Right ventricle myocardium superior (tissue), 1 donor: ENCODE measurements around the gene TMX4. TPM values are rescaled to one million over a fixed set of nuclear protein-coding genes. Genes with fewer than 3 reads are reported as not detected.
"Not testable (repeated sequence)": the region's sequence is repeated elsewhere in the genome, so short reads cannot be mapped to it uniquely, and the experiment has no call there.

Source experiments
- ATAC-seq: fragments of 200-7000 bp; cut with Tn5 transposase; one replicate; pipeline ENCODE4 v1.9.1; 2020; ENCODE audit warnings: mild to moderate bottlenecking; ENCODE audit not compliant: poor library complexity
- DNase-seq: peaks from one replicate; pipeline ENCODE4 v3.0.0-alpha.2; 2020
- intact Hi-C: fragments of 100-400 bp; cut with DNase I; formaldehyde crosslinking; loops from one replicate; pipeline ENCODE4 v1.11.2; 2022
- long read RNA-seq: library from polyadenylated mRNA; unstranded; transcript quantifications from one replicate; pipeline ENCODE4 v2.0.0, GENCODE V29; 2021
- total RNA-seq: library from RNA; stranded (reverse); fragmentation: NEBNext Ultra II Directional; extraction: Animal tissue kit (Norgen Biotek cat#: 25700); gene quantifications from one replicate; pipeline ENCODE4 v1.2.1, GENCODE V29; 2021
- donor health status: DM: no; HTN: yes; CAD: no; lungs with severe emphysema.

TMX4 gene
- 123 TPM for total RNA-seq
- long read RNA-seq, full-length matches to known transcripts = 248 of 283 reads
- long read RNA-seq, partial matches to known transcripts = 5 of 283 reads
- long read RNA-seq, other reads (novel, unspliced or antisense) = 30 of 283 reads

GRCh38 chr20:8019246-8019997 is at the start of gene TMX4:
Gene TMX4, minus strand, starts transcription at chr20:8019761. Its CDS starts 148 bp downstream, at chr20:8019613.
- DNase-seq (peak; percentile 100), ATAC-seq (peak; percentile 98)
- intact Hi-C loops = no loop called here

- DNase-seq = no peak
- ATAC-seq = no peak
- intact Hi-C loops = no loop called here
These were observed 47.5 kb upstream of the TMX4 start for GRCh38 chr20:8067082-8067481.

GRCh38 chr20:8066662-8067061 is 47.1 kb upstream of the TMX4 start:
- DNase-seq = no peak
- ATAC-seq = no peak
- intact Hi-C loops = no loop called here

- intact Hi-C loops = no loop called here
- no peak for DNase-seq
- ATAC-seq = no peak
These were observed 46.1 kb upstream of the TMX4 start for GRCh38 chr20:8065691-8066090.

- intact Hi-C loops = no loop called here
- no peak for DNase-seq
- no peak for ATAC-seq
These were observed 43.2 kb upstream of the TMX4 start for GRCh38 chr20:8062756-8063155.

- DNase-seq (no peak), ATAC-seq (no peak)
- intact Hi-C loops = no loop called here
These were observed 42.4 kb upstream of the TMX4 start for GRCh38 chr20:8061861-8062518.

GRCh38 chr20:8060977-8061376 is 41.4 kb upstream of the TMX4 start:
- ATAC-seq (no peak), DNase-seq (no peak)
- intact Hi-C loops = no loop called here

GRCh38 chr20:8057871-8058270 is 38.3 kb upstream of the TMX4 start:
- intact Hi-C loops = no loop called here
- ATAC-seq (no peak), DNase-seq (no peak)

- ATAC-seq = no peak
- intact Hi-C loops = no loop called here
These were observed 35.5 kb upstream of the TMX4 start for GRCh38 chr20:8055096-8055495.

GRCh38 chr20:8050157-8050837 is 30.7 kb upstream of the TMX4 start:
- DNase-seq (no peak), ATAC-seq (no peak)
- intact Hi-C loops = no loop called here

More at GRCh38 chr20:8055096-8055495, 35.5 kb upstream of the TMX4 start:
- no peak for DNase-seq

- DNase-seq = no peak
- intact Hi-C loops = loop anchor here (5.0 kb wide), 1 partner anchor 338 kb away; no protein-coding TSS in a partner anchor
- ATAC-seq = no peak
These were observed 29.7 kb upstream of the TMX4 start for GRCh38 chr20:8049310-8049709.

GRCh38 chr20:8045946-8046345 is 26.4 kb upstream of the TMX4 start:
- intact Hi-C loops = loop anchor here (5.0 kb wide), 1 partner anchor 341 kb away; no protein-coding TSS in a partner anchor
- ATAC-seq (no peak), DNase-seq (no peak)

GRCh38 chr20:8043687-8044282 is 24.2 kb upstream of the TMX4 start:
- DNase-seq (no peak), ATAC-seq (peak; percentile 84)
- intact Hi-C loops = loop anchor here (5.0 kb wide), 1 partner anchor 679 kb away; no protein-coding TSS in a partner anchor

GRCh38 chr20:8039042-8039441 is 19.5 kb upstream of the TMX4 start:
- intact Hi-C loops = no loop called here
- DNase-seq = no peak
- ATAC-seq = no peak

- ATAC-seq (no peak), DNase-seq (no peak)
- intact Hi-C loops = no loop called here
These were observed 17.2 kb upstream of the TMX4 start for GRCh38 chr20:8036771-8037170.

- intact Hi-C loops = no loop called here
- ATAC-seq (no peak), DNase-seq (no peak)
These were observed 13.7 kb upstream of the TMX4 start for GRCh38 chr20:8033151-8033841.

GRCh38 chr20:8032499-8032898 is 12.9 kb upstream of the TMX4 start:
- no peak for ATAC-seq
- DNase-seq = no peak
- intact Hi-C loops = no loop called here

GRCh38 chr20:8031539-8031938 is 12.0 kb upstream of the TMX4 start:
- intact Hi-C loops, DNase-seq, ATAC-seq: not testable (repeated sequence)
